ENCODE data around the gene KLRG1. TPM values are rescaled to one million over a fixed set of nuclear protein-coding genes. Genes with fewer than 3 reads are reported as not detected.

The KLRG1 gene
- total RNA-seq, 2 donors from 2014 or later, result 0.78 to 0.99 TPM

DNA sequence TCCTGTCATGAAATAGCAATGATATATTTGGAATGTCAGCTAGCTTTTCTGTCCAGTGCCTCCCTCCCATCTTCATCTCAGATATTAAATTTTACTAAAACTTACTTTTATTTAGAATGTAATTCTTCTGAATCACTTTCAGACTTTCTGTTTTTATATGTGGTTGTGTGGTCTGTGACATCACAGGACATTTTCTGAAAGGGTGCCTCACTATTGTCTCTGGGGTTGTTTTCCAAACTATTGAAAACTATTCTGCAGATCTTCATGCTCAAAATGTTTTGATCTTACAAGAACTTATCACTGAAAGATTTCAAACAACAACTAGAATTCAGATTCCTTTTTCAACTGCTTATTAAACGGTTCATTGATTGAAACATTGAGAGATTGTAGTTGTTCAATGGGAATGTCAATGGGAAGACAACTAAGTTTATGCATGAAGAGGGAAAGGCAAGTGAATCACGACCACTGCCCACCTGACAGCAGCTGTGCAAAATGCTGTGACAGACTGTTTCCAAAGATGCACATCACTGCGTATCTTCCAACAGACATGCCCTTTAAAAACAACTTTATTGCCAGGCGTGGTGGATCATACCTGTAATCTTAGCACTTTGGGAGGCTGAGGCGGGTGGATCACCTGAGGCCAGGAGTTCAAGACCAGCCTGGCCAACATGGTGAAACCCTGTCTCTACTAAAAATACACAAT is 51.3 kb downstream of the KLRG1 start:
- no peaks in the 10 kb centered on the region for H3K27me3 ChIP-seq
- intact Hi-C loops (cut with DNase I), result loop anchor here (5.0 kb wide), 1 partner anchor 363 kb away; no protein-coding TSS in a partner anchor
- WGBS, 2 donors, result 65 to 68% methylated on average over 5 of the region's 5 CpGs

DNA sequence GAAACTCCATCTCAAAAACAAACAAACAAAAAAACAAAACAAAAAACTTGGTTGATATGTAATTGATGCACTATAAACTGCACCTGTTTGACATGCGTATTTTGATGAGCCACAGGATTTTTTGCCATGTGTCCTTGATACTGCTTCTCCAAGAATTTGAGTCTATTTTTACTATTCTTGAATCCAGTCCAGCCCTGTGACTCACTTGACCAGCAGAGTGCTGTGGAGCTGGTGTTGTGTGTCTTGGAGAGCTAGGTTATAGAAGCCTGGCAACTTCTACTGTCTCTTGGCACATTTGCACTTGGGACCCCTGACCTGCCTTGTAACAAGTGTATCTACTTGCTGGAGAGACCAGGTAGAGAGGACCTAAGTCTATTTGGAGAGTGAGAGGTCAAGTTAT is 52.0 kb downstream of the KLRG1 start:
- Histone ChIP-seq H3K9me3 (no peaks in the 10 kb centered on the region), H3K4me1 (peaks cover 9% of the 10 kb centered on the region), H3K4me3 (no peak overlapping the region), H3K36me3 (replicated peaks in 1 of 2; ENCODE audit: insufficient read depth in 1 of 2, low read depth in 2 of 2) (no peaks in the 10 kb centered on the region), H3K27me3 (no peaks in the 10 kb centered on the region), H3K27ac (no peak overlapping the region)
- TF ChIP-seq, protein P1, sequence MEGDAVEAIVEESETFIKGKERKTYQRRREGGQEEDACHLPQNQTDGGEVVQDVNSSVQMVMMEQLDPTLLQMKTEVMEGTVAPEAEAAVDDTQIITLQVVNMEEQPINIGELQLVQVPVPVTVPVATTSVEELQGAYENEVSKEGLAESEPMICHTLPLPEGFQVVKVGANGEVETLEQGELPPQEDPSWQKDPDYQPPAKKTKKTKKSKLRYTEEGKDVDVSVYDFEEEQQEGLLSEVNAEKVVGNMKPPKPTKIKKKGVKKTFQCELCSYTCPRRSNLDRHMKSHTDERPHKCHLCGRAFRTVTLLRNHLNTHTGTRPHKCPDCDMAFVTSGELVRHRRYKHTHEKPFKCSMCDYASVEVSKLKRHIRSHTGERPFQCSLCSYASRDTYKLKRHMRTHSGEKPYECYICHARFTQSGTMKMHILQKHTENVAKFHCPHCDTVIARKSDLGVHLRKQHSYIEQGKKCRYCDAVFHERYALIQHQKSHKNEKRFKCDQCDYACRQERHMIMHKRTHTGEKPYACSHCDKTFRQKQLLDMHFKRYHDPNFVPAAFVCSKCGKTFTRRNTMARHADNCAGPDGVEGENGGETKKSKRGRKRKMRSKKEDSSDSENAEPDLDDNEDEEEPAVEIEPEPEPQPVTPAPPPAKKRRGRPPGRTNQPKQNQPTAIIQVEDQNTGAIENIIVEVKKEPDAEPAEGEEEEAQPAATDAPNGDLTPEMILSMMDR (IDR thresholded peaks at IDR 0.05), result no peak
- intact Hi-C loops (cut with DNase I), result loop anchor here (5.0 kb wide), 1 partner anchor 364 kb away; no protein-coding TSS in a partner anchor
- no peak for DNase-seq
- ATAC-seq, result no peak
- 80 to 83% methylated on average over 1 of the region's 1 CpG for WGBS, 2 donors

More for the DNA sequence above, 51.3 kb downstream of the KLRG1 start:
- Histone ChIP-seq H3K27ac (no peak overlapping the region), H3K4me1 (peaks cover 13% of the 10 kb centered on the region), H3K4me3 (no peak overlapping the region), H3K9me3 (no peaks in the 10 kb centered on the region), H3K36me3 (replicated peaks in 1 of 2; ENCODE audit: insufficient read depth in 1 of 2, low read depth in 2 of 2) (no peaks in the 10 kb centered on the region)
- ATAC-seq (no peak), DNase-seq (no peak)
- TF ChIP-seq POLR2A (IDR thresholded peaks at IDR 0.05), result no peak
- TF ChIP-seq, protein P1 (IDR thresholded peaks at IDR 0.05), result no peak

DNA sequence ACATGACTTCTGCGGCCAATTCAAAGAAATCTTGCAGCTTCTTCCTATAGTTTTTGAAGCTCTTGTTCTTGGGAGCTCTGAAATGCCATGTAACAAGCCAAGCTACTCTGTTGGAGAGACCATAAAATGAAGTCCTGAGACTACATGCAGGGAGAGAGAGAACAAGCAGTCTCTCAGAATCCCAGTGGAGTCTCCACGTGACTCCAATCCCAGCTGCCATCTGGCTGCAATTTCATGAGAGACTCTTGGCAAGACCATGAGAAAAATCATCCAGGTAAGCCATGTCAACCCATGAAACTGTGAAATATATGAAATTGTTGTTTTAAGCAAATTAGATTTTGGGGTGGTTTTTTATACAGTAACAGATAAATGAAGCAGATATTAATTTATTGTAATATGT is 54.4 kb downstream of the KLRG1 start:
- DNase-seq (no peak), ATAC-seq (no peak)
- H3K4me3 ChIP-seq, result no peak overlapping the region
- H3K9me3 ChIP-seq, result no peaks in the 10 kb centered on the region
- H3K27ac ChIP-seq, result no peak overlapping the region
- no peaks in the 10 kb centered on the region for H3K4me1 ChIP-seq
- intact Hi-C loops (cut with DNase I), result loop anchor here (5.0 kb wide), 1 partner anchor 366 kb away; no protein-coding TSS in a partner anchor
- 71 to 86% methylated on average over 2 of the region's 2 CpGs for WGBS, 2 donors
- TF ChIP-seq POLR2A (IDR thresholded peaks at IDR 0.05), result no peak
- H3K36me3 ChIP-seq (replicated peaks in 1 of 2; ENCODE audit: insufficient read depth in 1 of 2, low read depth in 2 of 2), result no peaks in the 10 kb centered on the region
- no peaks in the 10 kb centered on the region for H3K27me3 ChIP-seq

DNA sequence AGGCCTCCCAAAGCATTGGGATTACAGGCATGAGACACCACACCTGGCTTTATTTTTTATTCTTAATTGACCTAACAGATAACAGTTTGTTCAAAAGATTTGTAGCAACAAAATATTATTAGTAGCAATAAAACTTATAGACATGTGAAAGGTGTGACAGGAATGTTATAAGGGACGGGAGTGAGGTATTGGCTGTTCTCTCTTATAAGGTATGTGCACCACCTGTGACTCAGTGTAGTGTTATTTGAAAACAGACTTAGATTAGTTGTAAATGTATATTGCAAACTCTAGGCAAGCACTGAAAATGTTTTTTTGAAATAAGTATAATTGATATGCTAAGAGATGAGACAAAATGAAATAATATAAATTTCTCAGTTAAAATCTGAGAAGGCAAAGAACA is 57.8 kb downstream of the KLRG1 start:
- Histone ChIP-seq H3K4me1 (no peaks in the 10 kb centered on the region), H3K4me3 (no peak overlapping the region), H3K27me3 (no peaks in the 10 kb centered on the region), H3K36me3 (replicated peaks in 1 of 2; ENCODE audit: insufficient read depth in 1 of 2, low read depth in 2 of 2) (no peaks in the 10 kb centered on the region), H3K9me3 (no peaks in the 10 kb centered on the region), H3K27ac (no peak overlapping the region)
- 92 to 93% methylated on average over 1 of the region's 1 CpG for WGBS, 2 donors
- intact Hi-C loops (cut with DNase I), result no loop called here
- no peak for TF ChIP-seq POLR2A (IDR thresholded peaks at IDR 0.05)
- TF ChIP-seq, protein P1 (IDR thresholded peaks at IDR 0.05), result no peak
- DNase-seq (no peak), ATAC-seq (no peak)

DNA sequence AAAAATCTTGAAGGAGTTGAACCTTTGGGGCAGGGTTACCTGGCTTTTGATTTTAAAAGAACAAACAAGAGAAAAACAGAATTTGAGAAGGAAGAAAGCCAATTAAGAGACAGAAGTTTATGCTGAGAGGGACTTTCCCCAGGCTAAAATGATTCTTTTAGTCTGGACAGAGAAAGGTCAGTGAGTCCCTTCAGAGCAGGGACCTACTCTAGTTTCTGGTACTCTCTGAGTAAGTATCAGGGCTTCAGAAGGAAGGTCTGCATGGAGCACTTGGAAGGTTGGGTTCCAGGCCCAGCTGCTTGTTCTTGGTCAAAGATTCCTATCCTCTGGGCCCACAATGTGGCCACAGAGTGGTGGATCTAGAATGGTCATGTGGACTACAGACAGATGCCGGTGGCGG is 59.6 kb downstream of the KLRG1 start:
- TF ChIP-seq, protein P1 (IDR thresholded peaks at IDR 0.05), result no peak
- no peak for TF ChIP-seq POLR2A (IDR thresholded peaks at IDR 0.05)
- 96% methylated on average over 2 of the region's 2 CpGs for WGBS, 2 donors
- ATAC-seq (no peak), DNase-seq (no peak)
- H3K36me3 ChIP-seq (replicated peaks in 1 of 2; ENCODE audit: insufficient read depth in 1 of 2, low read depth in 2 of 2), result no peaks in the 10 kb centered on the region
- H3K27me3 ChIP-seq, result no peaks in the 10 kb centered on the region
- intact Hi-C loops (cut with DNase I), result no loop called here
- no peaks in the 10 kb centered on the region for H3K4me1 ChIP-seq
- H3K27ac ChIP-seq, result no peak overlapping the region
- H3K9me3 ChIP-seq, result no peaks in the 10 kb centered on the region
- no peak overlapping the region for H3K4me3 ChIP-seq

All from body of pancreas (tissue), 4 donors.